ENCODE data around the gene PPEF2.

GRCh38 chr4:75902352-75902751, at the start of gene PPEF2:
- TF ChIP-seq ZNF70 (CRISPR knock-in tag; IDR thresholded peaks at IDR 0.05) = no peak
- TF ChIP-seq ZNF8 (CRISPR knock-in tag; IDR thresholded peaks at IDR 0.05) = no peak
- no peak for TF ChIP-seq ARNTL (CRISPR knock-in tag; IDR thresholded peaks at IDR 0.05; ENCODE audit: borderline replicate concordance, low read depth)
- no peak for TF ChIP-seq ISL1 (CRISPR knock-in tag; IDR thresholded peaks at IDR 0.05)
- TF ChIP-seq, protein P1, sequence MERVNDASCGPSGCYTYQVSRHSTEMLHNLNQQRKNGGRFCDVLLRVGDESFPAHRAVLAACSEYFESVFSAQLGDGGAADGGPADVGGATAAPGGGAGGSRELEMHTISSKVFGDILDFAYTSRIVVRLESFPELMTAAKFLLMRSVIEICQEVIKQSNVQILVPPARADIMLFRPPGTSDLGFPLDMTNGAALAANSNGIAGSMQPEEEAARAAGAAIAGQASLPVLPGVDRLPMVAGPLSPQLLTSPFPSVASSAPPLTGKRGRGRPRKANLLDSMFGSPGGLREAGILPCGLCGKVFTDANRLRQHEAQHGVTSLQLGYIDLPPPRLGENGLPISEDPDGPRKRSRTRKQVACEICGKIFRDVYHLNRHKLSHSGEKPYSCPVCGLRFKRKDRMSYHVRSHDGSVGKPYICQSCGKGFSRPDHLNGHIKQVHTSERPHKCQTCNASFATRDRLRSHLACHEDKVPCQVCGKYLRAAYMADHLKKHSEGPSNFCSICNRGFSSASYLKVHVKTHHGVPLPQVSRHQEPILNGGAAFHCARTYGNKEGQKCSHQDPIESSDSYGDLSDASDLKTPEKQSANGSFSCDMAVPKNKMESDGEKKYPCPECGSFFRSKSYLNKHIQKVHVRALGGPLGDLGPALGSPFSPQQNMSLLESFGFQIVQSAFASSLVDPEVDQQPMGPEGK (CRISPR knock-in tag; IDR thresholded peaks at IDR 0.05; ENCODE audit: borderline replicate concordance) = no peak
- TF ChIP-seq ZFP30 (CRISPR knock-in tag; IDR thresholded peaks at IDR 0.05) = no peak
- TF ChIP-seq, protein P2, sequence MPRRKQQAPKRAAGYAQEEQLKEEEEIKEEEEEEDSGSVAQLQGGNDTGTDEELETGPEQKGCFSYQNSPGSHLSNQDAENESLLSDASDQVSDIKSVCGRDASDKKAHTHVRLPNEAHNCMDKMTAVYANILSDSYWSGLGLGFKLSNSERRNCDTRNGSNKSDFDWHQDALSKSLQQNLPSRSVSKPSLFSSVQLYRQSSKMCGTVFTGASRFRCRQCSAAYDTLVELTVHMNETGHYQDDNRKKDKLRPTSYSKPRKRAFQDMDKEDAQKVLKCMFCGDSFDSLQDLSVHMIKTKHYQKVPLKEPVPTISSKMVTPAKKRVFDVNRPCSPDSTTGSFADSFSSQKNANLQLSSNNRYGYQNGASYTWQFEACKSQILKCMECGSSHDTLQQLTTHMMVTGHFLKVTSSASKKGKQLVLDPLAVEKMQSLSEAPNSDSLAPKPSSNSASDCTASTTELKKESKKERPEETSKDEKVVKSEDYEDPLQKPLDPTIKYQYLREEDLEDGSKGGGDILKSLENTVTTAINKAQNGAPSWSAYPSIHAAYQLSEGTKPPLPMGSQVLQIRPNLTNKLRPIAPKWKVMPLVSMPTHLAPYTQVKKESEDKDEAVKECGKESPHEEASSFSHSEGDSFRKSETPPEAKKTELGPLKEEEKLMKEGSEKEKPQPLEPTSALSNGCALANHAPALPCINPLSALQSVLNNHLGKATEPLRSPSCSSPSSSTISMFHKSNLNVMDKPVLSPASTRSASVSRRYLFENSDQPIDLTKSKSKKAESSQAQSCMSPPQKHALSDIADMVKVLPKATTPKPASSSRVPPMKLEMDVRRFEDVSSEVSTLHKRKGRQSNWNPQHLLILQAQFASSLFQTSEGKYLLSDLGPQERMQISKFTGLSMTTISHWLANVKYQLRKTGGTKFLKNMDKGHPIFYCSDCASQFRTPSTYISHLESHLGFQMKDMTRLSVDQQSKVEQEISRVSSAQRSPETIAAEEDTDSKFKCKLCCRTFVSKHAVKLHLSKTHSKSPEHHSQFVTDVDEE (CRISPR knock-in tag; IDR thresholded peaks at IDR 0.05) = no peak
- no peak for TF ChIP-seq CSRNP3 (CRISPR knock-in tag; IDR thresholded peaks at IDR 0.05)
- TF ChIP-seq ZC3H10 (CRISPR knock-in tag; IDR thresholded peaks at IDR 0.05) = no peak

Measured in SK-N-SH treated with all-trans-retinoic acid at 6 μM for 48 hours (cell line).